Activated naive CD4-positive, alpha-beta T cell treated with Interleukin-2 at 50 U/mL for 16 hours (primary cell): ENCODE measurements around the gene C6orf118.

Experiments
- DNase-seq: peaks from one replicate; pipeline ENCODE4 v3.0.0-alpha.2; 2020

The C6orf118 gene

DNA sequence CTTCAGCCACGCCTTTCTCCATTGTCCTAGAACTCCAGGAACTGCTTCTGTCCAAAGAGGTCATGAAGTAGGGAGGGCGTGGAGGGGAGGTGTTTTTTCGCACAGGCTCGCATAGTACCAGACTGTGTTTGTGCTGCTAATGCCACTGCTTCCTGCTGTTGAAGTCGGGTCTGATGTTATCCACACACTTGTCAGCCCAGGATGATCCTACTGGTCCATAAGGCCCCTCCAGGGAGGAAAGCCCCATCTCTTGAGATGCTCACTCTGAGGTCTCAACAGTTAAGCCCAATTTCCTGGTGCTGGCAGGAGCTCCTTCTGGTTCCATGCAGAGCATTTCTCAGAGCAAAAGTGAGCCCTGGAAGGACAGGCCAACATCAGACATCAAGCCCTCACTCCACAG, 65.6 kb downstream of the C6orf118 start:
- DNase-seq: no peak

DNA sequence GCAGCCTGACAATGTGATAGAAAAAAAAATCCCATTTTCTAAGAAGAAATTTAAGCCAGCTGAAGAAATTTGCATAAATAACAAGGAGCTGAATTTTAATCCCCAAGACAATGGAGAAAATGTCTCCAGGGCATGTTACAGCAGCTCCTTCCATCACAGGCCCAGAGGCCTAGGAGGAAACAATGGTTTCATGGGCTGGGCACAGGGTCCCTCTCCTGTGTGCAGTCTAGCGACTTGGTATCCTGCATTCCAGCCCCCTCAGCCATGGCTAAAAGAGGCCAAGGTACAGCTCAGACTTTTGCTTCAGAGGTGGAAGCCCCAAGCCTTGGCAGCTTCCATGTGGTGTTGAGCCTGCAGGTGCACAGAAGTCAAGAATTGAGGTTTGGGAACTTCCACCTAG, 73.1 kb downstream of the C6orf118 start:
- DNase-seq: no peak

DNA sequence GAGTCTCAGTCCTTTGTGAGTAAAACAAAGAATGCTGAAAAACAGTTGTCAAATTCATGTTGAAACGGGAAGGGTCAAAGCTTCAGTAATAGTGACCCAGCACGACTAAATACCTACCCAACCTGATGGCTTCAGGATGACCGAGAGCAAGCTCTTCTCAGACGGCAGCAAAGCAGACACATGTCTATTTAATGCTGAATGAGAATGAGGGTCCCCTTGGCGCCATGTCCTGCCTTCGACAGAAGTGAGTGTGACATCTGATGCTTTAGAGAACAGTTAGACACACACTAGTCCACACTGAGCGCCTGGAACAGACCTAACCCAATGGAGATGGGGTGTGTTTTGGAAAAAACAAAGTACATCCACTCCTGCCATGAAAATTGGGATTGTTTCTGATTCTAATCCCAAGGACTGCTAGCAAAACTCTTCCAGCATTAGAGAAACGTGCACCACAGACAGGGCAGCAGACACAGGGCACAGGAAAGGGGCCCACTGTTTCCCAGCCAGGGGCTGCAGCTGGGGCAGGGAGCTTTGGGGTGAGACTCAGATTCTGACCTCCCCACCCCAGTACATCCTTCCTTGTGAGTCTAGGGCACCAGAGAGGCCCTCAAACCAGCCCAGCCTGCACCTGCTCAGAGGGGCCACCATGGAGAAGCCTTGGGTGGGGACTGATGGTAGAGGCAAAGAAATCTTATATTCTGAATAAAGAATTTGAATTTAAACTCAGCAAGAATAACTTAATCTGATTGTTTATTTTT, 76.5 kb downstream of the C6orf118 start:
- DNase-seq: no peak

DNA sequence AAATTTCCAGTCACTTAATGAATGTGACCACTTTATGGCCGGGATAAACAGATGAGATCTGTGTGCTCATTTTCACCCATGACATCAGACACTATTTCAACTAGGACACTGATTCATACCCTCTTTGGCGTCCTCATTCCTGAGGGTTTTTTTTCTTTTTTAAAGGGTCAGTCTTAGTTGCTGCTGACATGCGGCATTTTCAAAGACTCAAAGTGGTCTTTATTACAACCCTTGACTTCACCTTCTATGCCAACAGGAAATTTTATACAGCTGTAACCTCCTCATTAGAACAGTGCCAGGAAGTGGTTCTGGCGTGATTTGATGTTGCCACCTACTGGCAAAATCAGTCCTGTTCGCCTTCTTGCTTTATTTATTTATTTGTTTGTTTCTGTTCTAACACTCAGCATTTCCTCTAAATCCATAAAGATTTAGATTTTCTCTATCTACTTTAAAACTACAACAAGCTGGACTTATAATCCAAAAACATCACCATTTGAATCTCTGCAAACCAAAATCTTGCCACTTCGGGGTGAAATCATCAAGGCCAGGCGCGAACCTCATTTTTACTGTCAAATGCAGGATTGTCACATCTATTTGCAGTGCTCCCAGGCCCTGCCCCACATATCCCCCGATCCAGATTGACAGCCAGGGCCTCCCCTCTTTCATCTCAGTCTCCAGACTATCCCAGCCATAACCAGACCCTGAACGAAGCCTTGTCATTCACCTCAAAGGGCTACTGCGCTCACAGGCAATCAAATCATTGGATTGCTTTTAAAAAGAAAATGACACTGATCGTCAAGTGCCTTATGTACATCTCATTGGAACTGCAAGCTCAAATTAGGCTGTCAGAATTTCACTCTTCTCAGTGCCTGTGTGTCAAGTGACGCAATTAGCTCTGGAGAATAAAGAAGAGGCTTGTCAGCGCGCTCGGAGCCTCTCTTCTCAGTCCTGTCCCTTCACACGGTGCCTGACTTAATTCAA, 77.5 kb downstream of the C6orf118 start:
- no peak for DNase-seq

DNA sequence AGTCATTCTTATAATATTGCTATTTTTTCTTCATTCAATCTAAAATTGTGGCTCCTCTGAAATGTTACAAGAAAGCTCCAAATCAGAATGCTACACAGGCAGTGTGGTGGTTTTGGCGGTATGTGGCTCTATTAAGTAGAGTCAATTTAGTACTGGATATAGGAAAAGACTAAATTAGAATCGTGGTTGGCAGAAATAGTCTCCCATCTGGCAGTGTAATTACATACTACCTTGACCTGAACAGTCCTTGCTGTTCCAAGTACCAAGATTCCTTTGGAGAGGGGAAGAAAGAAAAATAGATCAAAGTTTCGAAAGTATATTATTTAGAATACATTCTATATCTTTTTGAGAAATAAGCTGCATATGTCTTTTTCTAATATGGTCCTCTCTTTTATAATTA, 78.2 kb downstream of the C6orf118 start:
- DNase-seq: no peak
